Stimulated activated CD8-positive, alpha-beta memory T cell treated with anti-CD3 and anti-CD28 coated beads, Interleukin-15, amount 100 ng/mL, for 24 hours (primary cell): ENCODE measurements around the gene LY6G6F.

Experiments used
- DNase-seq: peaks from one replicate; pipeline ENCODE4 v3.0.0-alpha.2; 2020; ENCODE audit warnings: low read depth

The LY6G6F gene

DNA sequence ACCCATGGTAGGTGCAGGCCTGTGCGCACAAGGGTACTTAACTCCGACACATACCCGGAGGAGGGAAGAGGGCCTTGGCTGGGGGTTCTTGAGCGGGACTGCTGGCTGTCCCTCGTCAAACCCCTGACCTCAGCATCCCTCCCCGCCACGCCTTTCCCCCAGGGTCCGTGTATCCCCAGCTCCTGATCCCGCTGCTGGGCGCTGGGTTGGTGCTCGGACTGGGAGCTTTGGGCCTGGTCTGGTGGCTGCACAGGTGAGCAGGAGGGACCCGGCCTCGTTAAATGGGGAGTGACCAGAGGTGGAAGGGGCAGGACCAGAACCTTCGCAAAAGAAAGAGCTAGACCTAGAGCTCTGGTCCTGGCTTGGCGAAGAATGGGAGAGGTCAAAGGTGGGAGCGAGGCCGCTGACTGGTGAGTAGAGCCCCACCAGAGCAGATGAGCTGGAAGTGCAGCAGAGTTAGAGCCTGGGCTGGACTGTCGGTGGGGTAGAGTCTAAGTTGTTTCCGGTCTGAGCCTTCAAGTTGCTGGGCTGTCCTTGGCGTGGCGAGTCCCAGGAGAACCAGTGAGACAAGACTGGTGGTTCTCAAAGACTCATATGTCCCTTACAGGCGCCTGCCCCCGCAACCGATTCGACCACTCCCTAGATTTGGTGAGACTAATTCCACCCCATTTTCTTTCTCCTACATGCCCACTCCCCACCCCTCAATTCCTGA, 17.5 kb downstream of the LY6G6F start:
- DNase-seq, result no peak

DNA sequence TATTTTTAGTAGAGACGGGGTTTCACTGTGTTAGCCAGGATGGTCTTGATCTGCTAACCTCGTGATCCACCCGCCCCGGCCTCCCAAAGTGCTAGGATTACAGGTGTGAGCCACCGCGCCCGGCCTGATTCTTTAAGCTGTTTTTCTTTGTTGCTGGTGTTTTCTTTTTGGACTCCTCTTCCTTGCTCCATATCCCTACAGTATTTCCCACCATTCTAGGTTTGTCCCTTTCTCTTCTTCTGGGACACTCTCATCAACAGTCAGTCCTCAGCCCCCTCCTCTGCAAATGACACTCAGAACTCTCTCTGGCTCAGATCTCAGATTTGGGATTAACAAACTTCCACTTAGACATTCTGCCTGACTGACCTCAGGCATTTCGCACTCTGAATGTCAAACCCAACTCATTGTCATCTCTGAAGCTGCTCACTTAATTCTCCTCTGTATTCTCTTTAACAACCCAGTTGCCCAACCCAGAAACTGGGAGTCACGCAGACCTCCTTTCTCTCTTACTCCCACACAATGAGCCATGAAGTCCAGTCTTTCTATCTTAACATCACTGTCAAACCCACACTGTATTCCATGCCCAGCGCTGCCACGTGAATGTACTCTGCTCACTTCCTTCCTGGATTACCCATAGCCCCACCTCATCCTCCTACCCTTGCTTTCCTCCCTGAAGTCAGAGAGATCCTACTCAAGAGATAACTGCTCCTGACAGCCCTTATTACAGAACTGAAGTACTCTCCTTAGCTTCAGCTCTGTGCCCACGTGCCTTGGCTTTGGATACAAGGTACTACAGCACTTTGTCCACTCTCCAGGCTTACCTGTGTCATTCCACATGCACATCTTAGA, 19.1 kb downstream of the LY6G6F start:
- DNase-seq, result no peak

DNA sequence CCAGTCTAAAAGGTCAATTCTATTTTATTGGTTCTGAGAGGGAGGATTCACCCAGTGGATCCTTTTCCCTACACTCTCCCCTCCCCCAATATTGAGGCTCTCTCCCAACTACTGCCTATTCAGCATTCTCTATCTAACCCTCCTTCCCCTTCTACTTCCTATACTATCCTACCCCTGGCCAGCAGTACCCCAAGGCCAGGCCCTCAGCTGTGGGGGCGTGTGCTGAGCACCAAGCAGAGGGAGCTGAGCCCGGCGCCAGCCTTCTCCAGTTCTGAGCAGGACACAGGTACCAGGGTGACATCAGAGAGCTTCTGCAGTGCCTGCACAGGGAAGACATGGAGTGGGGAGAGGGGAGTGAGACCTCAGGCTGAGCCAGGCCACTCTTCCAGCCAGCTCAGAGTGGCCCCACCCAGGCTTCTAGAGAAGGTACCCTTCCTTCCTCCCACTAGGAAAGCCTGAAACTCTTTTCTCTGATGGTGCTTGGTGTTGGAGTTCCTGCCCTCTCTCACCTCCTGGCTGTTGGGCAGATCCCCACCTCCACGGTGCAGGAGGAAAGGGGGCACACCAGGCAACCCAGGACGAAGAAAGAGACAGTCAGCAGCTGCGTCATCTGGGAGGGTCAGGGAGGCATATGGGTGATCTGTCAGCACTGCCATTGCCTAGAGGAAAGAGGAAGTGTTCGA, 20.5 kb downstream of the LY6G6F start:
- DNase-seq, result no peak

DNA sequence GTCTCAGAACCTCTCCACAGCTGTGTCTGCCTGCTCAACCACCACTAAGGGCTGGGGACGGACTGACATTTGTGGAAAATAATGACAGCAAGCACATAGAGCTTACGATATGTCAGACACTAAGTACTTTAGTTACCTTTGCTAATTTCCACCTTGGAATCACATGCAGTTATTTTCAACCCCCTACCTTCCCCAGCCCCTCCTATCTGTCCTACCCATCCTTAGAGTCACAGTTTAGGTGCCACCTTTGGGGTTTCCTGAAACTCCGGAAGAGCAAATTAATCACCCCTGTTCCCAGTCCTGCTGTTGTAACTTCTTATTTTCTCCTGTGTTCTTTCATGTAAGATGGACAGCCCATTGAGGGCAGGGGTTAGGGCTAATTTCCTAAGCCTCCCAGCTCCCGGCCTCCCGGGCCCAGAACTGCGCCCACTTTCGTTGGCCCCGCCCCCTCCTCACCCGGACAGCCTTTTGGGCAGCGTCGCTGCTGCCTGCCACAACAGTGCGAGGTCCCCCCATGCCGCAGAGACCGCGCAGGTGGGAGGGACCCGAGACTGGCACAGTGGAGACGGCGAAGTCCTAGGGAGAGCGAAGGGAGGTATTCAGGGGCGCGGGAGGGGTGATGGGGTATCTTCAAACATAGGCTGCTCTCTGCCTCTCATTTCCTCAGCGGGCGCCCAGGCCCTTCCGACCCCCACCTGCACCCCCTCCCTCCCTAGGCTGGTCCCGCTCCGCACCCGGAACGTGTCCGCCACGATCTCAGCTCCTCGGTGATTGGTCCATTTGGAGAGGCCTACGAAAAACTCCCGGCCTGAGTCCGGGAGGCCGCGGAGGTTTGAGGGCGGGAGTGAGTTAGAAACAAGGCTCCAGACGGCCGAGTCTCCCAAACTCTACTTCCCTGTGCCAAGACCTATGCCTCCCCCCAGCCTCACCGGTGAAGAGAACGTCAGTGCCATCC, 21.3 kb downstream of the LY6G6F start:
- DNase-seq, result no peak

DNA sequence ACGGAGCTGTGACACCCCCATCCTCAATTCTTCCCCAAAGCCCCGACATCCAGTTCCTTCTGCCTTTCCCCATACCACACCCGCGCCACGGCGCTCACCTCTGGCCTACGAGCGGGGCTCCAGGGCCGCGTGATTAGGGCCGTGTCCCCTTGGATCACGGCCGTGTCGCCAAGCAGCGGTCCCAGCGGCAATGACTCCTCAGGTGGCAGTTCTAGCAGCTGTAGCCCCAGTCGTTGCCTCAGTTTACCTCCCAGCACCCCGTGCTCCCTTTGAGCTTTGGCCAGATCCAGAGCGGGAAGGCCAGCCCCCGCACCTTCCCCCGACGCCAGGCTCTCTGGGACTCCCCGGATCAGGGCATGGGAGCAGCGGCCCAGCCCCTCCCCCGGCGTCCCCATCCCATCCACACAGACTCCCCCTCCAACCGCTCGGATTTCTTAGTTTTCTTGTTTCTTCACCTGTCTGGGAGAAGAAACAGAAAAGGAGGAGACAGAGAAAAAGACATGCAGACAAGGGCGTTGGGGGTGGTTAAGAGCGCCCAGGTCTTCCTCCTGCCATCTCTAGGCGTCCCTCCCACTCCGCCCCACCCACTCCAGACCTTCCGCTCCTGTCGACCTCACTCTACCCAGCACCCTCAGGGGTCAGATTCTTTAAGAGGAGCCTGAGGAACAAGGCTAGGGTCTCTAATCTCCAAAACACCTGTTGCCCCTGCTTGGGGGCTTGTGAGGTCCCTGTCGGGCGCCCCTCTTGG, 22.3 kb downstream of the LY6G6F start, which contains the start of gene DDAH2:
Gene DDAH2 (minus strand): TSS at position 533 of the 748 bp plus-strand sequence. CDS start 138 bp downstream, at position 395.
- DNase-seq, result no peak

DNA sequence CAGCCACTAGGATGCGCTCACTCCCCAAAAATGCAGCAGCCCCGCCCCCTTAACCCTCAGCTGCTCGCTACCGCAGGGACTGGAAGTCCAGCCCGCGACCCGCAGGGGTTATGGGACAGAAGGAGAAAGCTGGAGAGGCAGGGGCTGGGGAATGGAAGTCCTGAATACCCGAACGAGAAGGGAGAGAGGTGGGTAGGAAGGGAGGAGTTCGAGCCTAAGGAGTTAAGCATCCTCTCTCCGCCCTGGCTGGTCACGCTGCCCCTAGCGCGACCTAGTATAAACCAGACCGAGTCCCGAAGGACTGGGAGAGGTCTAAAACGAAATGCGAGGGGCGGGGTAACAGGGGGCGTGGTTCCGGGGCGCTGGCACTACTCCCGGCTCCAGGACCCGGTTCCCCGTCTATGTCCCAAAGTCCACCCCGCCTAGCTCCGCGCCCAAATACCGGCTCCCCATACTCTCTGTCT, 22.9 kb downstream of the LY6G6F start:
- DNase-seq, result peak; percentile 56

DNA sequence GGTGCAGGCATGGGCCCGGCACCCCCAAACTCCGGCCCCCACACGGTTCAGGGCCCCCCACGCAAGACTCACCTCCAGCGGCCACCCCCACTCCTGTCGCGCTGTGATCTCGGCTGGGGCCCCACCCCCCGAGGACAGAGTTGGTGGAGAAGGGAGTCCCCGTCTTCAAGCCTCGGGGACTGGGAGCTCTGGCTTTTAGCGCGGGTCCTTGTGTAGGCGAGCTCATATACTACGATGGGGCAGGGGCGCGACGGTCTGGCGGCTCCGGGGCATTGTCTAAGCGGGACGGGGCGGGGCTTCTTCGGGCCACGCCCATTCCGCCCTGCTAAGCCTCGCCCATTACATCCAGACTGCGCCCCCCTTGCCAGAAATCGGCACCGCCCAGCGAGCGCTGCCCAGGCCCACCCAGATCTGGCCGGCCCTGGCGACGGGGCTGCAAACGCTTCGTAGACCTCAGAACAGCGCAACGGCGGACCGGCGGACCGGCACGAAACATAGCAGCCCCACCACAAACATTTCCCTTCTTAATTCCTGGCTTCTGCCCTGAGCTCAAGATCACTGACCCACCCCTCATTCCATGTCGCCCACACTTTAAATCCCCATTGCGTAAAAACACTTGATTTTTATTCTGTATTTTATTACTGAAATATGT, 23.4 kb downstream of the LY6G6F start:
- peak; percentile 48 for DNase-seq

DNA sequence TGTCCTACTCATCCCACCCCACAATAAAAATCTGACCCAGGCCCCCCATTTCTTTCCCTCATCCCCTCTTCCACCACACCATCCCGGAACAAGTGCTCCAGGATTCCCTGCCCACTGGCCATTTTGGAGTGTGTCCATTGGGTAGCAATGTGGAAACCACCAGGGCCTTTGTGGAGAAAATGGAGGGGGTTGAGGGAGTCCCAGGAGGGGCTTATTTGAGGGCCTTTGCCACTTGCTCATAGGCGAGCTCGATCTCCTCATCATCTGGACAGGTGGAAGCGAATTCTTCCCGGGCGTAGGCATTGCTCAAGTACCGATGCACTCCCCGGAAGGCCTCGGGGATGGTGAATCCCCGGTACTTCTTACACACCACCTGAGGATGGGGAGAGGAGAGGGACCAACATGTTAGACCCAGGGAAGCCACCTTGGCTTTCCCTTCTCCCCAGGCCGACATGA, 24.0 kb downstream of the LY6G6F start:
- no peak for DNase-seq

DNA sequence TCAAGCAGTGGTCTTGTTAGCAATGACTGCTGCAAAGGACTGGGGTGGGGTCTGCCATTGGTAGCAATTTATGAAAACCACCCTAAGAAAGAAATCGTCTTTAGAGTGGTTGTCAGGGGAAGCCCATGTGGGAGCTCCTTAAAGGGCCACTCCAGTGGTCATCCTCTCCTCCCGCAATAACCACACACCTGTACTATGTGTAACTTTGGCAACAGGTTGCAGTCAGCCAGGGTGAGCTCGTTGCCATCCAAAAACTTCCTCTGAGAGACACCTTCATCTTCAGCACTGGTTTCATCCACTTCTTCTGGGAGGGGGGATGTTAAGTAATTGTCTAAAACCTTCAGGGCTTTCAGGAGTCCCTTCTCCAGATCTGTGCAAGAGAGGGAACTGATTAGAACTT, 25.4 kb downstream of the LY6G6F start:
- no peak for DNase-seq

DNA sequence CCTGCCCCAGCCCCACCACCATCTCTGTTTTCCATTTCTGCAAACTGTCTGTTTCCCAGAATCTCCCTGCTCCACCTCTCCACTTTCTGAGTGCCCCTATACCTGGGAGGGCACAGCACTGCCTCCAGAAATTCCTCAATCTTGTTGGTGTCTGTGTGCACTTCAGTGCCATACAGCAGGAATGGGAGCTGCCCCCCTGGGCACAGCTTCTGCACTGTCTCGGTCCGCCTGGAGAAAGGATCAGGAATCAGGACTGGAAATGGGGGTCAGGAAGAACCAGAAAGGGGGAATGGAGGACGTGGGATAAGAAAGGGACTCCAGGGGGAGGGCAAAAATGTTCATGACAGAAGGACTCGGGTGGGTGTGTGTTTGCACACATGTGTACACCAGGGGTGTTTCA, 27.1 kb downstream of the LY6G6F start:
- DNase-seq, result no peak

DNA sequence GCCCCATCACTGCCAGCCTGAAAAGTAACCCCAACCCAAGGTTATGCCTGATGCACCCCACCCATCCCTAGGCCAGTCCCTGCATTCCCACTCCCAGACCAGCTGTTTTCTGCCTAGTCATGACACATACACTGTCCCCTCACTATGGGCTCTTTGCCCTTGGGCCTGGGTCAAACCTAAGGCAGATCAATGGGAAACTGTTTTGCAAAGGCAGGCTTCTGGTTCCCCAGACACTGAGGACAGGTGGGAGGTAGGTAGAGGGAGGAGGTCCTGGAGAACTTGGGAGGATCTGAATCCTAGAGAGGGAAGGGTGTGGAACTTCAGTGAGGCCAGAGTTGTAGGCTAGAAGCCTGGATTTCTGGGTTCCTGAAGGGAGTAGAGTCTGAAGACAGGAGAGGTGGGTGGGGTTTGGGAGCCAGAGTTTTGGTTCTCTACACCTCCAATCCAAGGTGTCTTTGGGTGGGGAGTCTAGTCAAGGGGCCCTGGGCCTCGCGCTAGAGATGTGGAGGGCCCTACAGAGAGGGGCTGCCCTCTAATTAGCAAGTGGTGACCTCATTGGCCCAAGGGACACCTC, 27.7 kb downstream of the LY6G6F start:
- no peak for DNase-seq

DNA sequence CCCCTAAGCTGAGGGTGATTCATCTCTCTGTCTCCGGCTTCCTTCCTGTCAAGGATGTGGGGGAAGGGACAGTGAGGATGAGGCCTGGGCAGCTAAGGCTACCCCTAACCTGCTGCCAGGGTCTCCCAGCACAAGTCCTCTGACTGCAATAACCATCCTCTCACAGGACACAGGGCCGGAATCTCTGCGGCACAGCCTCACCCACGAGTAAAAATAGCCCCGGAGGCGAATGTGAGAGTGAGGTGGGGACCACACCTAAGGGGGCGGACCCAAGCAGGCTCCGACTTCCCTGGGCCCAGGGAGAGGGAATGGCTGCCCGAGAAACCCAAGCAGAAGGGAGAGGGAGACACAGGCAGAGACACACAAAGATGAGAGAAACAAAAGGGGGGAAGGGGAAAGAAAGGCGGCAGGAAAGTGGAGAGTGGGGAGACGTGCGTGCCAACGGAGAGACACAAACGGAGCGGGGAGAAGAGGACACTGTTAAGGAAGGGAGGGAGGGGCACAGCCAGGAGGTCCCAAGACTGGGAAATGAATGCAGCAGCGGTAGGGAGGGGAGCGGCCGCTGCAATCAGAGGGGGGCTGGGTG, 28.2 kb downstream of the LY6G6F start:
- DNase-seq, result no peak

DNA sequence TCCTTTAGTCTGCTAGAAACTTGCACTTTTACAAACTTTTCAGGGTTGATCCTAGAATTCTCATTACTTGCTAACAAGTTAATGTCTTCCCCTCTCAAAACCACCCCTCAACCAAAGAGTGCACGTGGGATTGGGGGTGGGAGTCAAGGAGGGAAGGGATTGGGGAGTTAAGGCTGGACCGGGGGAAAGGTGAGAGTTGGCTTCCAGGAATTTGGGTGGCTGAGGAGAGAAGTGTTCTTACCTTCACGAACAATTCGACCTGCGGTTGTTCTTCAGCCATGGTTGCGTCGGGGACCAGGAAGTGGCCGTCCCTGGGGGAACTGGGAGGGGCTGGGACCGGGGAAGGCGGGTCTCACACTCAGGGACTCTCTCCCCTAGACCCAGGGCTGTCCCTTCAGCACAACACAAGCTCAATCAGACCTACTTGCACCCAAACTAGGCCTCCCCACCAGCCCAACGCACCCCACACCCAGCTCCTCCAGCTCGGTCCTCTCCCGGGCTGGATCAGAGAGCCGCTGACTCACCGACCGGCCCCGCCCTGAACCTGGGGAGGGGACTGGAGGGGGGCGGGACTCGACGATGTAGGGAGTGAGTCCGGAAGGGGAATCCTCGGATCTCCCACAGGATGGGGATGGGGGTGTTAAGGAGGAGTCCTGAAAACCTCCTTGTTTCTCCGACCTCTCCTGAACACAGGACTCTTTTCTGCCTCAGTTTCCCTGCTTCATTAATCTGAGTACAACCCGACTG, 29.5 kb downstream of the LY6G6F start, which contains the start of gene CLIC1:
Gene CLIC1 (minus strand): TSS at position 510 of the 747 bp plus-strand sequence. CDS start 230 bp downstream, at position 280.
- DNase-seq, result peak; percentile 58

DNA sequence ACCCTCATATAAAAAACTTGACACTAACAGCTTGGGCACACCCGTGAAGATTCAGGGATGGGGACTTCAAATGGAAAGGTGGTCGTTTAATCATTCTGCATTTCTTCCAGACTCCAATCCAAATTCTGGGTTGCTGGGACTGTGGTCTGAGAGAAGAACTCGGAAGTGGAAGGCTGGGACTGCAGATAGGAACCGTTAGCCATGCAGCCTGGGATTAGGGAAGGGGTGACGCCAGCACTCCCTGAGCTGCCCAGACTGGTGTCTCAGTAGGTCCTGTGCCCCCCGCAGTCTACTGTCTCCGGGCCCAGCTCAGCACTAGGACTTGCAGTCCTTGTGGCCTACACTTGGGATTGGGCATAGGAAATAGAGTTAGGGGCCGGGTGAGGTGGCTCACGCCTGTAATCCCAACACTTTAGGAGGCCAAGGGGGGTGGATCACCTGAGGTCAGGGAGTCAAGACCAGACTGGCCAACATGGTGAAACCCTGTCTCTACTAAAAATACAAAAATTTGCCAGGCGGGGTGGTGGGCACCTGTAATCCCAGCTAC, 30.2 kb downstream of the LY6G6F start:
- no peak for DNase-seq

DNA sequence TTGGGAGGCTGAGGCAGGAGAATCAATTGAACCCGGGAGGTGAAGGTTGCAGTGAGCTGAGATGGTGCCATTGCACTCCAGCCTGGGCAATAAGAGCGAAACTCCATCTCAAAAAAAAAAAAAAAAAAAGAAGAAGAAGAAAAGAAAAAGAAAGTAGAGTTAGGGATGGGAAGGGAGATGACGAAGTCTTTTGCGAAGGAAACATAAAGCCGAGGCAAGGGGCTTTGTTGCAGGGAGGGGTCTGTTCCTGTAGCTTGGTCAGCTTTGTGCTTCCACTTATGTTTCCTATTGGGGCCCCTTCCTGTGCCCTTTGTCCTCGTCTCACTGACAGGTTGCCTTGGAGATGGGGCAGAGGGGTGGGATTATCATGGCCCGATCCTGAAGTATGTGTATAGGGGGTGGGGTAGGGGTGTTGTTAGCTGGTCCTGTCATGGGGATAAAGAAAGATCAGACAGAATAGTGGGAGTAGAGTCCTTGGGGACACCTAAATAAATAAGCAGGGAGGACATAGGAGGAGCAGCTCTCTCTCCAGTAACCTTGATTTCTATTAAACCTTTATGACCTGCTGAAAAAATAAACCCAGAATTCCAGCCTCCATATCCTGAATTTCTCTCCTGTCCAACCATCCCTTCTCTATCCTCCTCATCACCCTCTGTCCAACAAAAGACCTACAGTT, 30.8 kb downstream of the LY6G6F start:
- no peak for DNase-seq

DNA sequence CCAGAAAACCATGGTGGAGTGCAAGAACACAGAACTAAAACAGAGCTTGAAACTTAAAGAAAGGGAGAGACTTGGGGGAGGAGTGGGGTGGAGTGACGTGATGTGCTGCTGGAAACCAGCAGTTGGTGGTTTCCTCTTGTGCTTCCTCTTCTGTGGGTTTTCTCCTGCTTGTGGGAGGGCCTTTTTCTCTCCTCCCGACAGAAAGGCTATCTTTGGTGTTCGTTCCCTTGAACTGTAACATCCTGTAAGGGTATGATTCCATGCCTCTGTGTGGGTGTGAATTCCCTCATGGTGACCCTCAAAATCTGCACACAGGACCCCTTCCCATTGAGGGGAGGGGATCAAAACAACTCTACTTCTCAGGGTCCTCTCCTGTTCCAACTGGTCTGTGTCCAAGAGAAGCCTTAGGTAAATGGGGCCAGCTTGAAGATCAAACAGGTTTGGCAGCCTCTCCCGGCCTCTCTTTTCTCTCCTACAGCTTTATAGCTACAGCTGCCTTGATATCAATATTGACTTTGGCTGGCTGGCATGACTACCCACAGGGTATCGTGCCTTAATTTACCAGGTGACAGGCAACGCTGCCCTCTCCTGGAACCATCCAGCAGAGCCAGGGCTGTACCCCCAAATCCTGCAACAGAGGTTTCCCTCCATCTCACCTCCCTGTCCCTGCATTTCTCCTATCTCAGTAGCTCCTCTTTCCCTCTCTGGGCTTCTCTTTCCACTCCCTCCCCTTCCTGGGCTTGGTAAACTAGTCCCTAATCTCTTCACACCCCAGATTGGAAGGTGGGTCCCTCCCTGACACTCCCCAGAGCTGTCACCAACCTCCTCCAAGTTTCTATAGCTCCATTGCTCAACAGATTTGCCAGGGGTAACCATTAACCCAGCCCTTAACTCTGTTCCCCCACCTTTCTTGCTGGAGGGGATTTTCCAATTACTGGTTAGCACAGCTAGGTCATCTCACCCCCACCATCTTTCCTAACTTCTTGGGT, 31.6 kb downstream of the LY6G6F start:
- DNase-seq, result no peak
